HL-60/S4 (cell line): ENCODE results near the gene SOS2.

ENCODE experiments used
- in situ Hi-C: fragments of 300-500 bp; cut with MboI; formaldehyde crosslinking; loops from 2 replicates; pipeline ENCODE4 v1.14.3; 2022; ENCODE audit warnings: low sequenced_read_pairs

The SOS2 gene

GRCh38 chr14:50117456-50117855, 113.9 kb downstream of the SOS2 start:
- in situ Hi-C loops = loop anchor here (25.0 kb wide), 1 partner anchor 480 kb away; the partner anchor contains the start of gene DNAAF2

- in situ Hi-C loops = loop anchor here (25.0 kb wide), 1 partner anchor 480 kb away; the partner anchor contains the start of gene DNAAF2
Measured at GRCh38 chr14:50116966-50117365, 114.4 kb downstream of the SOS2 start.

GRCh38 chr14:50116181-50116956, 115.0 kb downstream of the SOS2 start, which contains the start of gene VCPKMT:
VCPKMT (minus strand) TSS chr14:50116572; CDS start chr14:50116552, 20 bp downstream.
- in situ Hi-C loops = loop anchor here (25.0 kb wide), 1 partner anchor 479 kb away; the partner anchor contains the start of gene DNAAF2

GRCh38 chr14:50113381-50114035, 117.9 kb downstream of the SOS2 start:
- in situ Hi-C loops = loop anchor here (25.0 kb wide), 1 partner anchor 476 kb away; the partner anchor contains the start of gene DNAAF2

GRCh38 chr14:50110323-50111037, 120.9 kb downstream of the SOS2 start:
- in situ Hi-C loops = loop anchor here (25.0 kb wide), 1 partner anchor 473 kb away; the partner anchor contains the start of gene DNAAF2

- in situ Hi-C loops = loop anchor here (25.0 kb wide), 1 partner anchor 472 kb away; the partner anchor contains the start of gene DNAAF2
Measured at GRCh38 chr14:50109342-50109741, 122.0 kb downstream of the SOS2 start.

- in situ Hi-C loops = loop anchor here (25.0 kb wide), 1 partner anchor 471 kb away; the partner anchor contains the start of gene DNAAF2
Measured at GRCh38 chr14:50107850-50108249, 123.5 kb downstream of the SOS2 start.

GRCh38 chr14:50106178-50106577, 125.2 kb downstream of the SOS2 start:
- in situ Hi-C loops = loop anchor here (25.0 kb wide), 1 partner anchor 469 kb away; the partner anchor contains the start of gene DNAAF2

- in situ Hi-C loops = loop anchor here (25.0 kb wide), 1 partner anchor 466 kb away; the partner anchor contains the start of gene DNAAF2
Measured at GRCh38 chr14:50103558-50103957, 127.8 kb downstream of the SOS2 start.

- in situ Hi-C loops = loop anchor here (25.0 kb wide), 1 partner anchor 464 kb away; the partner anchor contains the start of gene DNAAF2
Measured at GRCh38 chr14:50101417-50101816, 130.0 kb downstream of the SOS2 start.

- in situ Hi-C loops = loop anchor here (25.0 kb wide), 1 partner anchor 464 kb away; the partner anchor contains the start of gene DNAAF2
Measured at GRCh38 chr14:50100805-50101204, 130.6 kb downstream of the SOS2 start.

GRCh38 chr14:50099335-50099734, 132.0 kb downstream of the SOS2 start:
- in situ Hi-C loops = loop anchor here (10.0 kb wide), 1 partner anchor 235 kb away; no protein-coding TSS in a partner anchor

GRCh38 chr14:50095895-50096294, 135.5 kb downstream of the SOS2 start:
- in situ Hi-C loops = loop anchor here (10.0 kb wide), 1 partner anchor 231 kb away; no protein-coding TSS in a partner anchor

GRCh38 chr14:50094056-50094755, 137.2 kb downstream of the SOS2 start:
- in situ Hi-C loops = loop anchor here (10.0 kb wide), 1 partner anchor 229 kb away; no protein-coding TSS in a partner anchor

GRCh38 chr14:50093496-50093895, 137.9 kb downstream of the SOS2 start:
- in situ Hi-C loops = loop anchor here (10.0 kb wide), 1 partner anchor 229 kb away; no protein-coding TSS in a partner anchor

GRCh38 chr14:50092006-50092555, 139.3 kb downstream of the SOS2 start:
- in situ Hi-C loops = loop anchor here (10.0 kb wide), 1 partner anchor 227 kb away; no protein-coding TSS in a partner anchor

GRCh38 chr14:50091240-50091913, 140.0 kb downstream of the SOS2 start:
- in situ Hi-C loops = loop anchor here (10.0 kb wide), 1 partner anchor 227 kb away; no protein-coding TSS in a partner anchor

GRCh38 chr14:50089208-50089607, 142.2 kb downstream of the SOS2 start:
- in situ Hi-C loops = no loop called here

GRCh38 chr14:50088731-50089130, 142.6 kb downstream of the SOS2 start:
- in situ Hi-C loops = no loop called here
